ENCODE measurements around the gene MNAT1. TPM values are rescaled to one million over a fixed set of nuclear protein-coding genes. Genes with fewer than 3 reads are reported as not detected.

MNAT1 gene
- total RNA-seq, 1 donor from 2014 or later = 54.1 TPM

DNA sequence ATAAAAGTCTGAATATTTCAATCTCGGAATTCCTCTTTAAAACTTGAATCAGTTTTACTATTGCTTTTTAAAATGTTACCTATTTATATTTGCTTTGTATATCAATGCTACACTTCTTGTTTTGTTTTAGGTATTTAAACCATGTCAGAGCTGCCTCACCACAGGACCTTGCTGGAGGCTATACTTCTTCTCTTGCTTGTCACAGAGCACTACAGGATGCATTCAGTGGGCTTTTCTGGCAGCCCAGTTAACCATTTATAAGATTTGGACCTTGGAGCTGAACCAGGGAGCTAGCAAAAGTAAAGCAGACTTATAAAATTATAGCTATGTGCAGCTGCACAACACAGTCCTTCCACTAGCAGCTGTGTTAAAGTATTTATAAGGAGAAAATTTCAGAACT, 233.5 kb downstream of the MNAT1 start:
- Mint-ChIP-seq H3K27me3 (no peaks in the 10 kb centered on the region), H3K36me3 (ENCODE audit: insufficient read depth) (peaks cover 3% of the 10 kb centered on the region), H3K4me1 (ENCODE audit: low read depth) (peaks cover 6% of the 10 kb centered on the region), H3K4me3 (ENCODE audit: low read depth) (no peak overlapping the region), H3K27ac (no peak overlapping the region), H3K9me3 (ENCODE audit: low read depth) (no peaks in the 10 kb centered on the region)
- no peak for DNase-seq (ENCODE audit: low spot score, unreplicated experiment)
- TF ChIP-seq, protein P1, sequence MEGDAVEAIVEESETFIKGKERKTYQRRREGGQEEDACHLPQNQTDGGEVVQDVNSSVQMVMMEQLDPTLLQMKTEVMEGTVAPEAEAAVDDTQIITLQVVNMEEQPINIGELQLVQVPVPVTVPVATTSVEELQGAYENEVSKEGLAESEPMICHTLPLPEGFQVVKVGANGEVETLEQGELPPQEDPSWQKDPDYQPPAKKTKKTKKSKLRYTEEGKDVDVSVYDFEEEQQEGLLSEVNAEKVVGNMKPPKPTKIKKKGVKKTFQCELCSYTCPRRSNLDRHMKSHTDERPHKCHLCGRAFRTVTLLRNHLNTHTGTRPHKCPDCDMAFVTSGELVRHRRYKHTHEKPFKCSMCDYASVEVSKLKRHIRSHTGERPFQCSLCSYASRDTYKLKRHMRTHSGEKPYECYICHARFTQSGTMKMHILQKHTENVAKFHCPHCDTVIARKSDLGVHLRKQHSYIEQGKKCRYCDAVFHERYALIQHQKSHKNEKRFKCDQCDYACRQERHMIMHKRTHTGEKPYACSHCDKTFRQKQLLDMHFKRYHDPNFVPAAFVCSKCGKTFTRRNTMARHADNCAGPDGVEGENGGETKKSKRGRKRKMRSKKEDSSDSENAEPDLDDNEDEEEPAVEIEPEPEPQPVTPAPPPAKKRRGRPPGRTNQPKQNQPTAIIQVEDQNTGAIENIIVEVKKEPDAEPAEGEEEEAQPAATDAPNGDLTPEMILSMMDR (IDR thresholded peaks at IDR 0.05; ENCODE audit: unreplicated experiment) = no peak

DNA sequence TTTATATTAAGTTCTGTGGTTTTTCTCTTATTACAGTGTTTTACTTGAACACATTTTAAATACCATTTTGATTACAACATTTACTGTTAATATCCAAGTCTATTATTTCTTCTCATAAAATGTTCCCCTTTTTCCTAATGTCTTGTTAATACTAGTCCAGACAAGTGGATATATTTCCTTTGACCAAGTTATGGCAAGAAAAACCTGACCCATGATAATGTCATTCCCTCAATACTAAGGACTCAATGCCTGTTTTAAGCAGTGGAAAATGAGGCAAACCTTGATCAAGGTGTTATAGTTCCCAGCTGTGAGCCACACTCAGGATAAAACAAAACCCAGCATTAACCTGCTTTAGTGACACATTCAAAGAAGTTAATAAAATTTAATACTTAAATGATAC, 234.1 kb downstream of the MNAT1 start:
- Mint-ChIP-seq H3K27ac (no peak overlapping the region), H3K36me3 (ENCODE audit: insufficient read depth) (peaks cover 4% of the 10 kb centered on the region), H3K27me3 (no peaks in the 10 kb centered on the region), H3K4me3 (ENCODE audit: low read depth) (no peak overlapping the region), H3K4me1 (ENCODE audit: low read depth) (peaks cover 6% of the 10 kb centered on the region), H3K9me3 (ENCODE audit: low read depth) (no peaks in the 10 kb centered on the region)
- TF ChIP-seq, protein P1 (IDR thresholded peaks at IDR 0.05; ENCODE audit: unreplicated experiment) = no peak
- no peak for DNase-seq (ENCODE audit: low spot score, unreplicated experiment)

DNA sequence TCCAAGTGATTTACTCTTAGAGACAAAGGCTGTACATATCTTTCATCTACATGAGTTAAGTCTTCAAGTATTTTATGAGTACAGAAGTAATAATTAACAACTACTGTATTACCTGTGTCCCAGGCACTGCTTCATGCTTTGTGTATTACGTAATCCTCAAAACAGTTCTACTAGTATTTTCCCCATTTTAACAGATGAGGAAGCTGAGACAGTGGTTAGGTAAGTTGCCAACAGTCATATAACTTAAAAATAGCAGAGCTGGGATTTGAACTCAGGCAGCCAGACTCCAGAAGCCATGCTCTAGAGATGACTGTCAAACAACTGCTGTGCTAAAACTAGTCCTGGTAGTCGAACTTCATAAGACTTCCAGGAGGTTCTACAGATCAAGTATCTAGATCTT, 235.6 kb downstream of the MNAT1 start:
- Mint-ChIP-seq H3K27ac (no peak overlapping the region), H3K4me3 (ENCODE audit: low read depth) (no peak overlapping the region), H3K9me3 (ENCODE audit: low read depth) (no peaks in the 10 kb centered on the region), H3K4me1 (ENCODE audit: low read depth) (peaks cover 4% of the 10 kb centered on the region), H3K36me3 (ENCODE audit: insufficient read depth) (peaks cover 8% of the 10 kb centered on the region), H3K27me3 (no peaks in the 10 kb centered on the region)
- TF ChIP-seq, protein P1 (IDR thresholded peaks at IDR 0.05; ENCODE audit: unreplicated experiment) = no peak
- DNase-seq (ENCODE audit: low spot score, unreplicated experiment) = no peak

DNA sequence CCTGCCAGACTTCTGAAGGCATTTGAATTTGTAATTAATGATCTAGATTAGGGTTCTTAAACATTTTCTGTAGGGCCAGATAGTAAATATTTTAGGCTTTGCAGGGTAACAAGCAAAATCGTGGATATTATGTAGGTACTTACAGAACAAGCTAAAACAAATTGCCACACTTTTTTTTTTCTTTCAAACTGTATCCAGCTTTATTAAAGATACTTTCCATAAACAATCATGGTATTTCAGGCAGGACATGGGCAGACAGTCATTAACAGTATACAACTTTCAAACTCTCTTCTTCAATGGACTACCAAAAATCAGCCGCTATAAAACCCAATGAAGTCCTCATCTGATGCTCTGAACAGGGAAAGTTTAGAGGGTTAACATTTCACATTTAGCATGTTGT, 236.7 kb downstream of the MNAT1 start:
- TF ChIP-seq, protein P1 (IDR thresholded peaks at IDR 0.05; ENCODE audit: unreplicated experiment) = no peak
- no peaks in the 10 kb centered on the region for H3K27me3 Mint-ChIP-seq
- no peak overlapping the region for H3K27ac Mint-ChIP-seq
- DNase-seq (ENCODE audit: low spot score, unreplicated experiment) = no peak
- H3K4me1 Mint-ChIP-seq (ENCODE audit: low read depth) = peaks cover 4% of the 10 kb centered on the region
- H3K4me3 Mint-ChIP-seq (ENCODE audit: low read depth) = no peak overlapping the region
- no peaks in the 10 kb centered on the region for H3K9me3 Mint-ChIP-seq (ENCODE audit: low read depth)
- peaks cover 8% of the 10 kb centered on the region for H3K36me3 Mint-ChIP-seq (ENCODE audit: insufficient read depth)

DNA sequence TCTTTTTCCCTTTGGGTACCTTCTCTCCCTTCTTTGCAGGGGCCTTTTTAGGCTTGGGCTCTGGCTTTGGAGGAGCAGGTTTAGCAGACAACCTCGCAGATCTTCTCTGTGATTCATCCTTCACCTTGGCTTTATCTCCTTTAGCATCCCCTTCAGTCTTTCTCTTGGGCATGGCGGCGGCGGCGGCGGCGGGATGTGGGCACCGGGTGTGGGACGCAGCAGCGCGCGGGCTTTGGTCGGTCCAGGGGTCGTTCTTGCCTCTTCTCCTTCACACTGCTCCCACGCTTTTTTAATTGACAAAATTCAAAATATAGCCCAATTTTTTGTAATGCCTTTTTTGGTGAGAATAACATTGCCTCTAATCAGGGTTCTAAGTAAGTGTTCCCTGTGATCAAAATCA, 237.7 kb downstream of the MNAT1 start:
- no peak overlapping the region for H3K4me3 Mint-ChIP-seq (ENCODE audit: low read depth)
- H3K27ac Mint-ChIP-seq = no peak overlapping the region
- TF ChIP-seq, protein P1 (IDR thresholded peaks at IDR 0.05; ENCODE audit: unreplicated experiment) = no peak

More for the DNA sequence above, 237.7 kb downstream of the MNAT1 start:
- peaks cover 4% of the 10 kb centered on the region for H3K4me1 Mint-ChIP-seq (ENCODE audit: low read depth)
- H3K27me3 Mint-ChIP-seq = no peaks in the 10 kb centered on the region
- DNase-seq (ENCODE audit: low spot score, unreplicated experiment) = no peak
- peaks cover 8% of the 10 kb centered on the region for H3K36me3 Mint-ChIP-seq (ENCODE audit: insufficient read depth)
- H3K9me3 Mint-ChIP-seq (ENCODE audit: low read depth) = no peaks in the 10 kb centered on the region

All from progenitor cell of endocrine pancreas (in vitro differentiated cells).